ENCODE data around the gene NCMAP.

Gene NCMAP

DNA sequence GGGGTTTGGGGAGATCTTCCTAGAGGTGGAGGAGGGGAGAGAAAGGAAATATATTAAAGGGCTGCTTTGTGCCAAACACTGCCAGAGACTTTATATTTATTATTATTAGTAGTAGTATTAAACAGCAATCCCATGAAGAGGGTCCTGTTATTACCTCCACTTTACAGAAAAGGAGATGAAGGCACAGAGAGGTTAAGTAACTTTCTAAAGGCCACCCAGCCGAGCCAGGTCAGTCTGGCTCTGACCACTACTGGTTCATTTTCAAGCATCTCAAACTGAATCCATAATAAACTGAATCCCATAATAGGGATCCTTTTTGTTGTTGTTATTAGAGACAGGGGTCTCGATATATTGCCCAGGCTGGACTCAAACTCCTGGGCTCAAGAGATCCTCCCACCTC is 12.6 kb downstream of the NCMAP start:
- in situ Hi-C loops (cut with MboI; ENCODE audit: low sequenced_read_pairs) = no loop called here

DNA sequence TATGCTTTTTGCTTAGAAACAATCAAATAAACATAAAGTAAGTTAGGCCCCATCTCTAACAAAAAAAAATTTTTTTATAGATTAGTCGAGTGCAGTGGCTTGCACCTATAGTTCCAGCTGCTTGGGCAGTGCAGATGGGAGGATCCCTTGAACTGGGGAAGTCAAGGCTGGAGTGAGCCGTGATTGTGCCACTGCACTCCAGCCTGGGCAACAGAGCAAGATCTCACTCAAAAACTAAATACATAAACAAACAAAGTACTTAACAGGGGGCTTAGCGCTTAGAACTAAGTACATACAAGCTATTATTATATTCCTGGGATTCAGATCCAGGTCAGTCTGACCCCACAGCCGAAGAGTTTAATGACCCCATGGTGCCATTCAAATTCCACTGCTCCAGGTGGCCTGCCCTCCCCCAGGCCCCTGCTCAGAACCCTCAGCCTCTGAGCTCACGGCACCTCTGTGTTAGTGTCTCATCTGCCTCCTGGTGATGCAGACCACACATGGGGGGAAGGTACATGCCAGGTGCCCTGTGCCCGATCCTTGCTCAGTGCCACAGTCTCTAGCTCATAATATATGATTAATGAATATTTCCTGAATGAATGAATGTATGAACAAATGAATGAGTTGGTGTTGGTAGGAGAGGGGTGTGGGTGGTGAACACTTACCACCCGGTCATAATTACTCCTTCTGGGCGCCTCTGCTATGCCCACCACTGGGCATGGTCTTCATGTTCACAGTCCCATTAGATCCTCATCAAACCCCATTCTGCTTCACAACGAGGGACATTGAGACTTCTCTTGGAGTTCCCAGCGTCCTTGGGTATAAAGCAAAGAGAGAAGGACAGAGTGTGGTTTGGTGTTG is 14.6 kb downstream of the NCMAP start:
- in situ Hi-C loops (cut with MboI; ENCODE audit: low sequenced_read_pairs) = no loop called here

DNA sequence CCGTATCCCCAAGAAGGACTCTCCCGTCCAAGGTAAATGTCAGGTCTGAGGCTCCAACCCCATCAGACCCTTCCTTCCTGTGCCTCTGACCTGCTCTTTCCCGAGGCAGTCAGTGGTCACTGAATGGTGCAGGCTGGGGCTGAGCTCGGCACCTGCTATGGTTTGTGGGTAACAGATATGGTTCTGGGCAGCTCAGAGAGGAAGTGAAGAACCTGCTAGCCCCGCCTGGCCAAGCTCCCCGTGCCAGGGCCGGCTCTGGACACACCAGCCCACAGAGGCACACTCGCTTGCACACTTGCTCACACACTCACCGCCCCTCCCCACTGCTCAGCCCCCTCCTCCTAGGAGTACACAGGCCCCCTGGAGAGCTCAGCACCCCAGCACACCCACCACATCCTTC is 16.4 kb downstream of the NCMAP start:
- in situ Hi-C loops (cut with MboI; ENCODE audit: low sequenced_read_pairs) = no loop called here

DNA sequence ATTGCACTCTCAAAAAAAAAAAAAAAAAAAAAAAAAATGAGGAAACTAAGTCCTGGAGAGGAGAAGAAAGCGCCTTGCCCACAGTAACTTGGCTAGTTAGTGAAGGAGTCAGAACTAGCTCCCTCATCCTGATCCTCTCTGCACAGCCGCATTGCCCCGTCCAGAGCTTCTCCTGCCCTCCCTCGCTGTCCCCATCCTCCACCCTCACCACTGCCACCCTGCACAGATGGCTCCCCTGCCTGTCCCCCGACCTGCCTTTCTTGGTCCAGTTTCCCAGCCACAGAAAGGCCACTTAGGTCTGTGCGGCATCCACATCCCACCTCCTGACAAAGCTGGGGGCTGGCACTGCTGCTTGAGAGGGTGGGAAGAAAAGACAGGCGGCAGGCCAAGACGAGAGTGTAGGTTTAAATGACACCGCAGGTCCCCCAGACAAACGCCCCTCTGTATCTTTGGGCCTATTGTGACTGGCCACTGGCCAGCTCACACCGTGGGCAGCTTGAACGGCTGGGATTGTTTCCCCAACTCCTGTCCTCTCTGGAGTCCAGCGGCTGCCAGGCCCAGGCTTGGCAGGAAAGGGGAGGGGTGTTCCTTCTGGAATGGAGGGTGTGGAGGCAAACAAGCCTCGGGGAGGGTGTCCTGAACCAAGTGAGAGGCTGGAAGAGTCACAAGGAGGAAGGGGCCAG is 20.2 kb downstream of the NCMAP start:
- in situ Hi-C loops (cut with MboI; ENCODE audit: low sequenced_read_pairs) = no loop called here

DNA sequence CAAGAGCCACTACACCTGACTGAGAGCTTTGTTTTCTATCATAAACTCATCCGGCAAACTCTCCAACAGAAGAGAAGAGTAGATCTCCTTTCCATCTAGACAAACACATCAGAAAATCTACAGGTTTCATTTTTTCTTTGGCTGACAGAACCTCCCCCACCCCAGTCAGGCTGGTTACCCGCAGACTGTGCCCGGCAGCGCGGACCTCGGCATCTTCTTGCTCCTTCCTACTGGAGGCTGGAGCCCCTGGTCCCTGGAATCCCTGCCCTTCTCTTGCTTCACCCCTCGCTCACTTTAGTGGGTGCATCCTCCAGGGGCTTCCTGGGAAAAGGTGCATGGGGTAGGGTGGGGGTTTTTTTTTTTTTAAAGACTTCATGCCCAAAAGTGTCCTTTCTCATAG is 23.0 kb downstream of the NCMAP start:
- in situ Hi-C loops (cut with MboI; ENCODE audit: low sequenced_read_pairs) = no loop called here

DNA sequence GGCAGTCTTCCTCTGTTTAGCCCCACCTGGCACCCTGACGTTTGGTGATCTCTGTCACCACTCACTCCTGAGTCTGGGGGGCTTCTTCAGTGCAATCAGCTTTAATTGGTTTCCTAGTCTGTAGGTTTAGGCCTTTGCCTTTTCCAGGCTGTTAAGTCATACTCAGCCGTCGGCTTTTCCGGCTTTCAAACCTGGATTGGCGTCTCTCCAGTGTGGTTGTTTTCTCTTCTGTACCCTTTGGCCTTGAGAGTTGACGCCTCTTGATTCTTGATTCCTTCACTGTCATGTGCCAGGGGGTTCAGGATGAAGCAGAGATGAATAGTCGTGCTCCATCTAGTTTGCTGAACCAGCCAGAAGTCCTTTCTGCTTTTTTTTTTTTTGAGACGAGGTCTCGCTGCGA is 24.9 kb downstream of the NCMAP start:
- in situ Hi-C loops (cut with MboI; ENCODE audit: low sequenced_read_pairs) = no loop called here

DNA sequence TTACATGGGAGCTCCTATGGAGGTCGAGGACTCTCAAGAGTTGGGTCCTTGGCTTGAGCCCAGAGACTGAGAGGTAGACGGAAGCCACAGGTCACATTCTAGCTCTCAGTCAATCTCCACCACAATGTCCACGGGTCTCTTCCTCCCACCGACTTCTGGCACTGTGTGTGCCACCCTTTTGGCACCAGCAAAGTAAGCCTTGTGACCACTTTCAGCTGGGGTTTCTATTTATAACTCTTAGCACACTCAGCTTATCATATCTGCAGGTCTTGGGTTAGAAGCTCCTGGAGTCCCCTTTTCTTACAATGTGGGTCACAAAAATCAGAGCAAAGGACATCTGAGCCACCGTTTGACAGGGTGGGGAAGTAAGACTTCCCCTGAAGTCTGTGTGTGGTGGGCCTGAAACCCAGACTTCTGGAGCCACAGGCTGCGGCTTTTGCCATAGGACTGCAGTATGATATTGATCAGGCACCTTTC is 28.3 kb downstream of the NCMAP start:
- in situ Hi-C loops (cut with MboI; ENCODE audit: low sequenced_read_pairs) = no loop called here

GRCh38 chr1:24586119-24586518 is 30.2 kb downstream of the NCMAP start:
- in situ Hi-C loops (cut with MboI; ENCODE audit: low sequenced_read_pairs) = no loop called here

GRCh38 chr1:24586970-24587820 is 31.3 kb downstream of the NCMAP start:
- in situ Hi-C loops (cut with MboI; ENCODE audit: low sequenced_read_pairs) = no loop called here

GRCh38 chr1:24588573-24588972 is 32.7 kb downstream of the NCMAP start:
- in situ Hi-C loops (cut with MboI; ENCODE audit: low sequenced_read_pairs) = no loop called here

DNA sequence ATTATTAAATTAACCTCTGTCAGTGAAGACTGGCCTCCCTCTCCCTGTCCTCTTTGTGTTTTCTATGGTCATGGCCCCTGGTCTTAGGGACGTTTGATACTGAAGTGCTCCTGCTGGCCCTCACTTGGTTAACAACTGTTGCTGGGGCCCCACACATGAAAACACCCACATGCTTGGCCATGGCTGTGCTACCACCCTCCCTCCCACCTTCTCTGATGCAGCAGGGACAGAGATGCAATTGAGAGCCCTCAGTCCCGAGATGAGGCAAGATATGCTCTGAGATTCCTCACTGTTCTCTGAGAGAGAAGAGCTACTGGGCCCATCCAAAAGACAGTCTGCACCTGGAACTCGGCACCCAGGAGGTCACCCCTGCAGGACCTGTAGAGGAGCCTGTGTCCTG is 33.3 kb downstream of the NCMAP start:
- in situ Hi-C loops (cut with MboI; ENCODE audit: low sequenced_read_pairs) = no loop called here

GRCh38 chr1:24591781-24592180 is 35.9 kb downstream of the NCMAP start:
- in situ Hi-C loops (cut with MboI; ENCODE audit: low sequenced_read_pairs) = no loop called here

- in situ Hi-C loops (cut with MboI; ENCODE audit: low sequenced_read_pairs) = no loop called here
Observed at GRCh38 chr1:24594328-24594598, 38.4 kb downstream of the NCMAP start.

DNA sequence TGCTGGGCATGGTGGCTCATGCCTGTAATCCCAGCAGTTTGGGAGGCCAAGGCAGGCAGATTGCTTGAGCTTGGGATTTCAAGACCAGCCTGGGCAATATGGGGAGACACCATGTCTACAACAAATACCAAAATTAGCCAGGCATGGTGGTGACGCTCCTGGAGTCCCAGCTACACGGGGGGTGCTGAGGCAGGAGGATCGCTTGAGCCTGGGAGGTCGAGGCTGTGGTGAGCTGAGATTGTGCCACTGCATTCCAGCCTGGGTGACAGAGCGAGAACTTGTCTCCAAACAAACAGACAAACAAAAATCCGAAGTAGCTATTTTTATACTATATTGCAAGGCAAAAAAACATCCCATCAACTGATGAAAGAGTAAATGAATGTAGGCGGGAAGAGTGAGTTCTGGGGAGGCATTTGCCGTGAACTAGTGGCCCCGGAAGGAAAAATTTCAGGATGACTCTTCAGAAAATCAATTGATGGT is 40.6 kb downstream of the NCMAP start:
- in situ Hi-C loops (cut with MboI; ENCODE audit: low sequenced_read_pairs) = no loop called here

DNA sequence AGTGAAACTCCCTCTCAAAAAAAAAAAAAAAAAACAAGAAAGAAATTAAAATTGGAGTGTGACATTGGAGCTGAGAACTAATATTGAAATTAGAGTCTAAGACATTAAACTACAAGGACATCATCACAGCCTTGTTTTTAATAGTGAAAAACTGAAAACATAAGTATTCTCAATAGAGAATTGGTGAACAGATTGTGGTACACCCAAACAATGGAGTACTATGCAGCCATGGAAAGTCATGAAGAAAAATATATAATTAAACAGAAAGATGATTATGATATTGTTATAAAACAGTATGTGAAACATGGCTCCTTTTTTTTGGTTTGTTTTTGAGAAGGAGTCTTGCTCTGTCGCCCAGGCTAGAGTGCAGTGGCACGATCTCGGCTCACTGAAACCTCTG is 43.4 kb downstream of the NCMAP start:
- in situ Hi-C loops (cut with MboI; ENCODE audit: low sequenced_read_pairs) = no loop called here

DNA sequence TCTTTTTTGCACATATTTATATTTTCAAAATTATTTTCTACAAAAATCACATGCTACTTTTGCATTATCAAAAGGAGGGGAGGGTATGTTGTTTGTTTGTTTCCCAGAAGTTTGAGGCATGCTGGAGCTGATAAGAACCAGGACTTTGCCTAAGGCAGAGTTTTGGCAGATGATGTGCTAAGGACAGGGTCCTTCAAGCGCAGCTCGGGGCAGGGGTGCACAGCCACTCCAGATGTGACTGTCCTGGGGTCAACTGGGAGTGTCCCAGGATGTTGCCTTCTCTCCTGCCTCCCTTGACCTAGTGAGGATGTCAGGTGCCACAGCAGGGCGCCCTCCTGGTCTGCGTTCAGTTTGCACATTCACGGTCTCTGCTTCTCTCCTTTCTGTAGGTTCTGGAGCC is 44.7 kb downstream of the NCMAP start:
- in situ Hi-C loops (cut with MboI; ENCODE audit: low sequenced_read_pairs) = no loop called here

GRCh38 chr1:24605534-24606295 is 49.8 kb downstream of the NCMAP start:
- in situ Hi-C loops (cut with MboI; ENCODE audit: low sequenced_read_pairs) = no loop called here

GRCh38 chr1:24606296-24606605 is 50.4 kb downstream of the NCMAP start:
- in situ Hi-C loops (cut with MboI; ENCODE audit: low sequenced_read_pairs) = no loop called here

DNA sequence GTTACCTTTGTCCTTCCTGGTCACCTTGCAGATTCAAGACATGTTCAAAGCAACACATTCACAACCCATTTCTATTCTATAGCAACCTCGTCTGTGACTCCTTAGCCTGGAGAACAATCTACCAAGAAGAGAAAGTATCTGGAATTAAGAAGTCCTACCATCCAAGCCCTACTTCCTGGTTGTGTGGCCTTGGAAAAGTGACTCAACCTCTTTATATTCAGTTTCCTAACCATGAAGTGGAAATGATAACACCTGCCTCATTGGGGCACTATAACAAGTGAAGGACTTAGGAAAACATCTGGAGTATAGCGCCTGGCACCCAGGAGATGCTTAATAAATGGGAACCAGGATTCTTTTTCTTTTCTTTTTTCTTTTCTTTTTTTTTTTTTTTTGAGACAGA is 50.7 kb downstream of the NCMAP start:
- in situ Hi-C loops (cut with MboI; ENCODE audit: low sequenced_read_pairs) = no loop called here

- in situ Hi-C loops (cut with MboI; ENCODE audit: low sequenced_read_pairs) = no loop called here
Observed at GRCh38 chr1:24609949-24610517, 54.1 kb downstream of the NCMAP start.

DNA sequence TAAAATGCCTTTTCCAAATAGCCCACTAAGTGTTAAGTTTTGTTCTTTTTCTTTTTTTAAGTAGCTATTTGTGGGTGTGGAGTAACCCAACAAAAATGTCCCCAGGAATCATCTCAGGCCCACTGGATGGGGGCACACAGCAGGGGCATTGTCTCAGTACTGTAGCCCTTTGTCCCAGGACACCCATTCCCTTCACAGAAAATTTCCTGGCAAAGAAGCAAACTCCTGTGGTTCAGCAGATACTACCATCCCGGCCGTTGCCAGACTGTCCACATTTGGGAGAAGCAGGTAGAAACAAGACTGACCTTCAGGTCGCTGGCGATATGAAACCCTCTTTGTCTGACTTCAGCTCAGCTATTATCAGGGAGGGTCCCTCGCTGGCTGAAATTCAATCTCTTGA is 63.5 kb downstream of the NCMAP start:
- in situ Hi-C loops (cut with MboI; ENCODE audit: low sequenced_read_pairs) = no loop called here

All from hTERT RPE-1 (cell line).